ENCODE results near the gene MYBBP1A. TPM values are rescaled to one million over a fixed set of nuclear protein-coding genes. Genes with fewer than 3 reads are reported as not detected.

MYBBP1A gene
- total RNA-seq, 3 donors from 2014 or later (not counting 1 experiment from before 2014, with no cell fraction given): 50.5 to 58.1 (median 52.7) TPM

DNA sequence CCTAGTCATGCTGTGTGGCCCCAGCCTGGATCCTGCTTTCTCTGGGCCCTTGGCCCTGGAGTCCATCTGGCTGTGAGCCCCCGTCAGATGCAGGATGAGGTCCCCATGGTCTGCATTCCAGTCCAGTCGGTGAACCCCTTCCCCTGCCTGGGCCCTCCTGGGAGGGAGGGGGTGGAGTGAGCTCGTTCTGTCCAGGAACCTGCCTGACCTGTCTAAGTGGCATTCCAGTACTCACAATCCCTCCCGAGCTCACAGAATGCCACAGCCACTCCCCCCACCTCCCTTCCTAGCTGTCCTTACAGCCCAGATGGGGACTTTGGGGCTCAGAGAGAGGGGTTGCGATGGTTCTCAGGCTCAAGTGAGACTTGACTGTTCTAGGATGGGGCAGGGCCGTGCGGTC lies 41.0 kb downstream of the MYBBP1A start:
- Mint-ChIP-seq H3K36me3 (no peaks in the 10 kb centered on the region), H3K4me1 (peaks cover 7 to 19% of the 10 kb centered on the region in 2 donors), H3K9me3 (no peaks in the 10 kb centered on the region), H3K27me3 (ENCODE audit: low read depth in 2 of 2) (peaks cover 0 to 6% of the 10 kb centered on the region in 2 donors), H3K27ac (no peak overlapping the region), H3K4me3 (no peak overlapping the region)
- no peak overlapping the region for H3K4me3 ChIP-seq (ENCODE audit: low read length)
- no peak for TF ChIP-seq CTCF (IDR thresholded peaks at IDR 0.05)
- no peaks in the 10 kb centered on the region for H3K27me3 ChIP-seq (ENCODE audit: control insufficient read depth, insufficient read depth, low read length)
- no peaks in the 10 kb centered on the region for H3K36me3 ChIP-seq (ENCODE audit: control insufficient read depth, insufficient read depth, low read length)
- no peak overlapping the region for H3K27ac ChIP-seq (ENCODE audit: low read length)
- DNase-seq (no peak), ATAC-seq (no peak)
- peaks cover 19% of the 10 kb centered on the region for H3K4me1 ChIP-seq (ENCODE audit: control insufficient read depth, insufficient read depth, low read length)
- intact Hi-C loops (cut with micrococcal nuclease): no loop called here
- WGBS (ENCODE audit: insufficient coverage): 92% methylated on average over 6 of the region's 7 CpGs
- no peaks in the 10 kb centered on the region for H3K9me3 ChIP-seq (ENCODE audit: control insufficient read depth, insufficient read depth, low read length)

GRCh38 chr17:4513113-4514032 lies 41.8 kb downstream of the MYBBP1A start:
- no peaks in the 10 kb centered on the region for H3K27me3 ChIP-seq (ENCODE audit: control insufficient read depth, insufficient read depth, low read length)
- no peaks in the 10 kb centered on the region for H3K9me3 ChIP-seq (ENCODE audit: control insufficient read depth, insufficient read depth, low read length)
- no peaks in the 10 kb centered on the region for H3K36me3 ChIP-seq (ENCODE audit: control insufficient read depth, insufficient read depth, low read length)
- Mint-ChIP-seq H3K36me3 (no peaks in the 10 kb centered on the region), H3K4me3 (no peak overlapping the region), H3K9me3 (no peaks in the 10 kb centered on the region), H3K4me1 (peaks cover 15 to 27% of the 10 kb centered on the region in 2 donors), H3K27ac (no peak overlapping the region), H3K27me3 (ENCODE audit: low read depth in 2 of 2) (peaks cover 5 to 14% of the 10 kb centered on the region in 2 donors)
- H3K4me3 ChIP-seq (ENCODE audit: low read length): no peak overlapping the region
- no peak overlapping the region for H3K27ac ChIP-seq (ENCODE audit: low read length)
- no peak for TF ChIP-seq CTCF (IDR thresholded peaks at IDR 0.05)
- 93% methylated on average over 24 of the region's 24 CpGs for WGBS (ENCODE audit: insufficient coverage)
- ATAC-seq: no peak
- intact Hi-C loops (cut with micrococcal nuclease): no loop called here
- peaks cover 27% of the 10 kb centered on the region for H3K4me1 ChIP-seq (ENCODE audit: control insufficient read depth, insufficient read depth, low read length)
- no peak for DNase-seq

DNA sequence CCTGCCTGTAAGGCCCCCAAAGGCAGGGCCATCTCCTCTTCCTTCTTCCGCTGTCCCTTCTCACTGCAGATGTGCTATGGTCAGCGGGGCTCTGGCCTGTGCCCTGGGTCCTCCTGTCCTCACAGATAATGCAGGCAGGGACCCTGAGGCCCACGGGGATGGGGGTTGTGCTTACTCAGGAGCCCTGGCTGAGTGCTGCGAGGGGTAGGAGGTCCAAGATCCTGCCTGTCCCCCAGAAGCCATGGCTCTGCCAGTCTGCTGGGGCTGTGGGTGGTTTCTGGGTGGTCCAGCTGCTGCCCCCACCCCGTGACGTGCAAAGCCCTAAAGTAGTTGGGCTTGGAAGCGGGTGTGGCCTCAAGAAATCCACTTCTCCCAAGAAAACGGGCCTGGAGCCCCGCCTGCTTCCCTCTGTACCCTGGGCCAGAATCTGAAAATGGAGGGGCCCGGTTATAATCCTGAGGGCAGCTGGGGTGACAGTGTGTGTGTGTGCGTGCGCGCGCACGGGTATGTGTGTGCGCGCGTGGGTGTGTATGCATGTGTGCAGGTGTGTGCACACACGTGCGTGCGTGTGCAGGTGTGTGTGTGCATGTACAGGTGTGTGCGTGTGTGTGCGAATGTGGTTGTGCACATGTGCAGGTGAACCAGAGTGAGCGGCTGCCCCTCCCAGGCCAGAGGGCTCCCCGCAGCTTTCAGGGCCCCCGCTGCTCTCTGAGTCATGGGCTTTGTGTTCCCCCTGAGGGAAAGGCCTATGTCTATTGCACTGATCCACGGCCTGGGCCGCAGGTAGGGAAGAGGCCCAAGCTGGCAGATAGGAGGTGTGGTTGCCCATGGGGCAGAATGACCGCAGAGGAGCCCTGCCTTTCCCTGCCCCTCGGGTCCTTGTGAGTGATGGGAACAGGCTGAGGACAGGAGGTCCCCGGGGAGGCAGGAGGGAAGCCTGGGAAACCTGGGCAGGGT lies 42.8 kb downstream of the MYBBP1A start:
- no peak for TF ChIP-seq CTCF (IDR thresholded peaks at IDR 0.05)
- Histone ChIP-seq H3K4me3 (ENCODE audit: low read length) (no peak overlapping the region), H3K27me3 (ENCODE audit: control insufficient read depth, insufficient read depth, low read length) (no peaks in the 10 kb centered on the region), H3K4me1 (ENCODE audit: control insufficient read depth, insufficient read depth, low read length) (peaks cover 27% of the 10 kb centered on the region), H3K27ac (ENCODE audit: low read length) (no peak overlapping the region), H3K36me3 (ENCODE audit: control insufficient read depth, insufficient read depth, low read length) (no peaks in the 10 kb centered on the region), H3K9me3 (ENCODE audit: control insufficient read depth, insufficient read depth, low read length) (no peaks in the 10 kb centered on the region)
- DNase-seq: no peak
- intact Hi-C loops (cut with micrococcal nuclease): no loop called here
- H3K9me3 Mint-ChIP-seq: no peaks in the 10 kb centered on the region
- ATAC-seq: no peak
- 93% methylated on average over 31 of the region's 31 CpGs for WGBS (ENCODE audit: insufficient coverage)
- H3K36me3 Mint-ChIP-seq: no peaks in the 10 kb centered on the region
- H3K4me1 Mint-ChIP-seq: peaks cover 19 to 30% of the 10 kb centered on the region in 2 donors
- H3K27me3 Mint-ChIP-seq (ENCODE audit: low read depth in 2 of 2): peaks cover 5 to 23% of the 10 kb centered on the region in 2 donors
- no peak overlapping the region for H3K4me3 Mint-ChIP-seq
- H3K27ac Mint-ChIP-seq: no peak overlapping the region

Measured in natural killer cell (primary cell).